ENCODE results near the gene RHOF.

The RHOF gene

GRCh38 chr12:121826318-121827150, 33.0 kb upstream of the RHOF start:
- peak overlapping the region; percentile 25 for H3K27ac Mint-ChIP-seq
- H3K27me3 Mint-ChIP-seq = no peaks in the 10 kb centered on the region
- ATAC-seq (ENCODE audit: low read depth) = no peak
- no peak overlapping the region for H3K4me3 Mint-ChIP-seq
- H3K4me1 Mint-ChIP-seq = peaks cover 5% of the 10 kb centered on the region
- H3K9me3 Mint-ChIP-seq = no peaks in the 10 kb centered on the region
- H3K36me3 Mint-ChIP-seq = peaks cover 34% of the 10 kb centered on the region
- no peak for DNase-seq (ENCODE audit: low spot score in 2 of 2)

GRCh38 chr12:121825041-121825523, 31.6 kb upstream of the RHOF start:
- Mint-ChIP-seq H3K27ac (peak overlapping the region; percentile 50), H3K4me1 (peaks cover 5% of the 10 kb centered on the region), H3K36me3 (peaks cover 27% of the 10 kb centered on the region), H3K4me3 (no peak overlapping the region), H3K9me3 (no peaks in the 10 kb centered on the region), H3K27me3 (no peaks in the 10 kb centered on the region)
- no peak for ATAC-seq (ENCODE audit: low read depth)
- no peak for DNase-seq (ENCODE audit: low spot score in 2 of 2)

DNA sequence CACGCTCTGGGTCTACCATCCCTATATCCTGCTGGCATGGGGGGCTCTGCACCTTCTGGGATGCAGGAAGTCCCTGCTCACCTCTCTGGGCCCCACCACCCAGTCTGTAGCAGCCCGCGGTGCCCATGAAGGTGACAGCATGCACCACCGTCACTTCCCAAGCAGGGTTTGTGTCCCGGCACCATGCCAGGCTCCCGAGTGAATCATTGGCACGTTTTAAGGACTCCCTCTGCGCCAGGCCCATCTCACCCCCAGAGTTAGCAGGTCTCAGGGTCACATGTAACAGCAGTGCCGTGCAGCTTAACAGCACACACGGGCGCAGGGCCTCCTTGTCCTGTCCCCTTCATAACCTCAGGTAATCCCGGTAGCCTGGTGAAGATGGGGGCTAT, 30.2 kb upstream of the RHOF start:
- ATAC-seq (ENCODE audit: low read depth) = no peak
- no peak for DNase-seq (ENCODE audit: low spot score in 2 of 2)
- Mint-ChIP-seq H3K27ac (no peak overlapping the region), H3K9me3 (no peaks in the 10 kb centered on the region), H3K36me3 (peaks cover 27% of the 10 kb centered on the region), H3K27me3 (no peaks in the 10 kb centered on the region), H3K4me3 (no peak overlapping the region), H3K4me1 (peaks cover 4% of the 10 kb centered on the region)

GRCh38 chr12:121823101-121823726, 29.7 kb upstream of the RHOF start:
- ATAC-seq (ENCODE audit: low read depth) (no peak), DNase-seq (ENCODE audit: low spot score in 2 of 2) (no peak)
- Mint-ChIP-seq H3K9me3 (no peaks in the 10 kb centered on the region), H3K4me3 (no peak overlapping the region), H3K27me3 (no peaks in the 10 kb centered on the region), H3K4me1 (no peaks in the 10 kb centered on the region), H3K36me3 (peaks cover 23% of the 10 kb centered on the region), H3K27ac (no peak overlapping the region)

- Mint-ChIP-seq H3K9me3 (no peaks in the 10 kb centered on the region), H3K4me1 (no peaks in the 10 kb centered on the region), H3K4me3 (no peak overlapping the region), H3K36me3 (peaks cover 25% of the 10 kb centered on the region), H3K27me3 (no peaks in the 10 kb centered on the region), H3K27ac (no peak overlapping the region)
- ATAC-seq (ENCODE audit: low read depth) (no peak), DNase-seq (ENCODE audit: low spot score in 2 of 2) (no peak)
Observed at GRCh38 chr12:121822393-121823100, 29.1 kb upstream of the RHOF start.

GRCh38 chr12:121820056-121820455, 26.6 kb upstream of the RHOF start:
- Mint-ChIP-seq H3K9me3 (no peaks in the 10 kb centered on the region), H3K36me3 (peaks cover 24% of the 10 kb centered on the region), H3K4me1 (peaks cover 5% of the 10 kb centered on the region), H3K27me3 (no peaks in the 10 kb centered on the region), H3K27ac (no peak overlapping the region), H3K4me3 (no peak overlapping the region)
- DNase-seq (ENCODE audit: low spot score in 2 of 2) (no peak), ATAC-seq (ENCODE audit: low read depth) (no peak)

- no peak for ATAC-seq (ENCODE audit: low read depth)
- DNase-seq (ENCODE audit: low spot score in 2 of 2) = no peak
- H3K9me3 Mint-ChIP-seq = no peaks in the 10 kb centered on the region
- H3K4me3 Mint-ChIP-seq = no peak overlapping the region
- no peaks in the 10 kb centered on the region for H3K27me3 Mint-ChIP-seq
- peaks cover 25% of the 10 kb centered on the region for H3K36me3 Mint-ChIP-seq
- H3K4me1 Mint-ChIP-seq = peaks cover 7% of the 10 kb centered on the region
- H3K27ac Mint-ChIP-seq = no peak overlapping the region
Observed at GRCh38 chr12:121819212-121819949, 25.9 kb upstream of the RHOF start.

- Mint-ChIP-seq H3K4me1 (peaks cover 18% of the 10 kb centered on the region), H3K36me3 (peaks cover 27% of the 10 kb centered on the region), H3K27me3 (no peaks in the 10 kb centered on the region), H3K9me3 (no peaks in the 10 kb centered on the region), H3K27ac (no peak overlapping the region), H3K4me3 (no peak overlapping the region)
- no peak for DNase-seq (ENCODE audit: low spot score in 2 of 2)
- no peak for ATAC-seq (ENCODE audit: low read depth)
Observed at GRCh38 chr12:121817648-121818043, 24.2 kb upstream of the RHOF start.

GRCh38 chr12:121816925-121817647, 23.6 kb upstream of the RHOF start:
- Mint-ChIP-seq H3K36me3 (peaks cover 27% of the 10 kb centered on the region), H3K27me3 (no peaks in the 10 kb centered on the region), H3K27ac (peak overlapping the region; percentile 43), H3K9me3 (no peaks in the 10 kb centered on the region), H3K4me1 (peaks cover 23% of the 10 kb centered on the region), H3K4me3 (no peak overlapping the region)
- DNase-seq (ENCODE audit: low spot score in 2 of 2) (no peak), ATAC-seq (ENCODE audit: low read depth) (no peak)

- ATAC-seq (ENCODE audit: low read depth) (no peak), DNase-seq (ENCODE audit: low spot score in 2 of 2) (no peak)
- no peak overlapping the region for H3K4me3 Mint-ChIP-seq
- H3K36me3 Mint-ChIP-seq = peaks cover 27% of the 10 kb centered on the region
- H3K9me3 Mint-ChIP-seq = no peaks in the 10 kb centered on the region
- no peaks in the 10 kb centered on the region for H3K27me3 Mint-ChIP-seq
- peaks cover 33% of the 10 kb centered on the region for H3K4me1 Mint-ChIP-seq
- H3K27ac Mint-ChIP-seq = no peak overlapping the region
Observed at GRCh38 chr12:121815263-121815662, 21.8 kb upstream of the RHOF start.

- Mint-ChIP-seq H3K27me3 (no peaks in the 10 kb centered on the region), H3K27ac (no peak overlapping the region), H3K4me1 (peaks cover 33% of the 10 kb centered on the region), H3K9me3 (no peaks in the 10 kb centered on the region), H3K4me3 (no peak overlapping the region), H3K36me3 (peaks cover 29% of the 10 kb centered on the region)
- no peak for ATAC-seq (ENCODE audit: low read depth)
- no peak for DNase-seq (ENCODE audit: low spot score in 2 of 2)
Observed at GRCh38 chr12:121814429-121815119, 21.1 kb upstream of the RHOF start.

DNA sequence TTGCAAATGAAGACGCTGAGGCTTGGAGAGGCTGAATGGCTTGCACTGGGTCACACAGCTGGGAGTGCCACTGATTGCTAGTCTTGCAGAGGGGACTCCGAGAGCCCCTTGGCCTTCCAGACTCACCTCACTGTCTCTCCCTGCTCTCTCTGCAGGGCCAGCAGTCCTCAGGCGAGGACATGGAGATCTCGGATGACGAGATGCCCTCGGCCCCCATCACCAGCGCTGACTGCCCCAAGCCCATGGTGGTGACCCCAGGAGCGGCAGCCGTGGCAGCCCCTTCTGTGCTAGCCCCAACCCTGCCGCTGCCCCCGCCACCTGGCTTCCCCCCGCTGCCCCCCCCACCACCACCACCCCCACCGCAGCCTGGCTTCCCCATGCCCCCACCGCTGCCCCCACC, 20.5 kb upstream of the RHOF start:
- ATAC-seq (ENCODE audit: low read depth) (no peak), DNase-seq (ENCODE audit: low spot score in 2 of 2) (no peak)
- Mint-ChIP-seq H3K4me1 (peaks cover 33% of the 10 kb centered on the region), H3K27me3 (no peaks in the 10 kb centered on the region), H3K9me3 (no peaks in the 10 kb centered on the region), H3K4me3 (no peak overlapping the region), H3K27ac (no peak overlapping the region), H3K36me3 (peaks cover 27% of the 10 kb centered on the region)
